Stromal cell of bone marrow (primary cell): ENCODE results near the gene PODXL.
"Not testable (repeated sequence)": the region's sequence is repeated elsewhere in the genome, so short reads cannot be mapped to it uniquely, and the experiment has no call there.

Source experiments
- DNase-seq: peaks from one replicate; pipeline ENCODE4 v3.0.0-alpha.2; 2012; ENCODE audit warnings: low read depth

Gene PODXL

GRCh38 chr7:131538071-131538812 is 18.2 kb downstream of the PODXL start:
- DNase-seq = no peak

- DNase-seq = no peak
Observed at GRCh38 chr7:131537571-131537978, 18.9 kb downstream of the PODXL start.

GRCh38 chr7:131536361-131536849 is 20.0 kb downstream of the PODXL start:
- no peak for DNase-seq

- no peak for DNase-seq
Observed at GRCh38 chr7:131533566-131534561, 22.6 kb downstream of the PODXL start.

GRCh38 chr7:131533151-131533559 is 23.3 kb downstream of the PODXL start:
- no peak for DNase-seq

- DNase-seq = no peak
Observed at GRCh38 chr7:131532570-131533091, 23.8 kb downstream of the PODXL start.

- no peak for DNase-seq
Observed at GRCh38 chr7:131530137-131530536, 26.3 kb downstream of the PODXL start.

- no peak for DNase-seq
Observed at GRCh38 chr7:131529617-131530016, 26.8 kb downstream of the PODXL start.

GRCh38 chr7:131529179-131529578 is 27.2 kb downstream of the PODXL start:
- DNase-seq = no peak

GRCh38 chr7:131527456-131527855 is 29.0 kb downstream of the PODXL start:
- no peak for DNase-seq

- DNase-seq = no peak
Observed at GRCh38 chr7:131525820-131526219, 30.6 kb downstream of the PODXL start.

- no peak for DNase-seq
Observed at GRCh38 chr7:131524703-131525102, 31.7 kb downstream of the PODXL start.

GRCh38 chr7:131524115-131524514 is 32.3 kb downstream of the PODXL start:
- no peak for DNase-seq

GRCh38 chr7:131522325-131522930 is 34.0 kb downstream of the PODXL start:
- DNase-seq = no peak

- DNase-seq = no peak
Observed at GRCh38 chr7:131521651-131522163, 34.7 kb downstream of the PODXL start.

- DNase-seq = no peak
Observed at GRCh38 chr7:131518626-131519025, 37.8 kb downstream of the PODXL start.

GRCh38 chr7:131517218-131517923 is 39.1 kb downstream of the PODXL start:
- no peak for DNase-seq

- not testable (repeated sequence) for DNase-seq
Observed at GRCh38 chr7:131515471-131515870, 41.0 kb downstream of the PODXL start.

GRCh38 chr7:131513245-131514061 is 43.0 kb downstream of the PODXL start:
- DNase-seq = peak; percentile 60

- DNase-seq = no peak
Observed at GRCh38 chr7:131511774-131512535, 44.5 kb downstream of the PODXL start.
